HG02623 (cell line): ENCODE measurements around the gene OSBP2.

Experiments used
- ATAC-seq: cut with Tn5 transposase; IDR thresholded peaks from one replicate; pipeline ENCODE4 v1.9.1; 2021; ENCODE audit warnings: moderate library complexity; ENCODE audit not compliant: unreplicated experiment

Gene OSBP2

GRCh38 chr22:30892731-30893221 is 198.1 kb downstream of the OSBP2 start:
- no peak for ATAC-seq

GRCh38 chr22:30893434-30894370 is 199.0 kb downstream of the OSBP2 start:
- no peak for ATAC-seq

- ATAC-seq, result no peak
Observed at GRCh38 chr22:30894371-30894740, 199.7 kb downstream of the OSBP2 start.

DNA sequence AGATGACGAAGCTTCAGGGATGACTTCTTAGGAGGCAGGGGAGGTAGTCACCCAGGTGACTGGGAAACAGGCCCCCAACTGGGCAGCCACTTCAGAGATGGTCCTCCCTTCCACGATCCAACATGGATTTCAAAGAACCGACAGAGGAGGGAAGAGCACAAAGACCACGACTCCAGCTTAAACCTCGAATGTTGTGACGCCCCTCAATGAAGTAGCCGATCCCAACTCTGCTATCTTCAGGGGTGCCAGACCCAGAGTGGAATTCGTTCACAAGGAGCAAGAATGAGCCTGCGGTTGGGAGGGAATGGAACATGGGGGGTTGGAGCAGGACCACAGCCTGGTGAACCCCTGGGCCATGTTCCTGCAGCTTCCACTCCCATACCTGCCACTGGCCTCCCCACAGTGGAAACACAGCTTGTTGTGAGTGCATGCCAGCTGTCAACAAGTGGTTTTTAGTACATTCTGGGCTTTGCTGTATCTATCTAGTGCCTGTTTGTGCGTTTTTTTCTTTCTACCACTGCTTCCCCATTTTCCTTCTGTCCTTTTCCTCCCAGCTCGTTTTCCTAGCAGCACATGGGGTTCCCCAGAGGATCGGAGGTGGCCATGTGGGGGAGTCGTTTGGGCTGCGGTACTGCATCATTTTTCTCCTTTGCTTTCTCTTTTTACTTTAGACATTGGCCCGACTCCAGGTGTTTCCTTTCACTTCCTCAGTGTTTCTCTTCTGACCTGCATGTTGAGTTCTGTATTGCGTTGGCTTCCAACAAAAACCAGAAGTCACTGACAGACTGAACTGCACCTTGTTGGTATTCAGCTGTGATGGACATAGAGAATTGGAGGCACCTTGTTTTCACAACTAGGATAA is 208.1 kb downstream of the OSBP2 start:
- ATAC-seq, result no peak

DNA sequence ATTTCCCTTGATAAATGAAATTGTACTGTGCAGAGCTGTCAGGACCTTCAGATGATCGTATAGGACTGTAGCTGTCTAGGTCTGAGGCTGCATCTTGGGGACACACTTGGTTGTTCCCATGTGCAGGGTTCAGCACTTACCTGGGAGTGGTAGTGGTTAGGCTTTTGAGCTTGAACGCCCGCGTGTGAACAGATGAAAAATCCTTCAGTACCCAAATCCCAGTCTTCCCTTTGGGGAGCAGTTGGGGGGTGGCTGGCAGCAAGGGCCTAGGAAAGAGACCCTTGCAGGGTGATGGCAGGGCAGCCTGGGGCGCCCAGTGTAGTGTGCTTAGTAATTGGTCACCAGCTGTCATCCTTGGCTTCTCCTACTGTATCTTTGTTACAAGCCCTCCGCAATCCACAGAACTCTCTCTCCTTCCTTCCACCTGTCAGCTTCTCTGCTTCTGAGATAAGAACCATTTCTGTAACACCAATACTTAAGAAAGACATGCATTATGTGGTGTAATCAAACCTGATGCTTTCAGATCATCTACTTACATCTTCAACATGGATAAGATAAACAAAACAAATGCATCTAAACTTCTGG is 209.3 kb downstream of the OSBP2 start:
- no peak for ATAC-seq

- no peak for ATAC-seq
Observed at GRCh38 chr22:30905696-30906341, 211.1 kb downstream of the OSBP2 start.

DNA sequence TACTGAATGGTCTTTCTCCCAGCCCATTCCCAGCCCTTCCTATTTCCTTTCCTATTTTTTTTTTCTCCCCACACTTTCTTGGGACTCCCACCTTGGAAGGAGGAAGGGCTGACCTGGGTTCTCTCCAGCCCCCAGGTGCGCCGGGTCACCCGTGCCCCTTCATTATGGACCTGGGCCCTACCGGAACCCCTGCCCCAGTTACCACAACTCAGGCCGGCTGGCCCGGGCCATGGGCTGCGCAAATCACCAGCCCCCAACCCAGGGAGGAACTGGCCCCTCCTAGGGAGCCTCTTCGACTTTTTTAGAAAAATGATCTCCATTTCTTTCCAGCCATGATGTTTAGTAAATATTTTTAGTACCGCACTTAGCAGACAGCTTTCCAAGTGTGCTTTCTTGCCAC is 211.7 kb downstream of the OSBP2 start:
- ATAC-seq, result no peak

- no peak for ATAC-seq
Observed at GRCh38 chr22:30906946-30907345, 212.3 kb downstream of the OSBP2 start.

DNA sequence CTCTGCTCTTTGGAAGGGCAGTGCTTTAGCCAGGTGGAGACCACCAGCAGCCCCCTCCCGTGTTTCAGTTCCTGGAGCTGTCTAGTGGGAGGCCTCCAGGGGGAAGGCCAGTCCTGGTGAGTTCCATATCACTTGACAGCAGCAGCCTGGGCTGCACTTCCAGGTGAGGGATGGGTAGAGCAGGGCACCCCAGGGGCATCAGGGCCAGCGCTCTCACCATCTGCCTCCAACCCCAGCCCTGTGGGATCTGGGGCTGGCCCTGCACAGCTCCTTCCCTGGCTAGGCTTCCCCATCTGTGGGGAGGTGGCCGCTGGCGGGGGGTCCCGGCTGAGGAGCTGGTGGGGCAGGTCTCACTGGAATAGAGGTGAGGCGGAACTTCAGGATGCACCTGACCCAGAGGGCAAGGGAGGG is 213.4 kb downstream of the OSBP2 start:
- no peak for ATAC-seq

GRCh38 chr22:30909306-30909705 is 214.6 kb downstream of the OSBP2 start:
- ATAC-seq, result no peak

- no peak for ATAC-seq
Observed at GRCh38 chr22:30910358-30910757, 215.7 kb downstream of the OSBP2 start.

- no peak for ATAC-seq
Observed at GRCh38 chr22:30918761-30919160, 224.1 kb downstream of the OSBP2 start.

DNA sequence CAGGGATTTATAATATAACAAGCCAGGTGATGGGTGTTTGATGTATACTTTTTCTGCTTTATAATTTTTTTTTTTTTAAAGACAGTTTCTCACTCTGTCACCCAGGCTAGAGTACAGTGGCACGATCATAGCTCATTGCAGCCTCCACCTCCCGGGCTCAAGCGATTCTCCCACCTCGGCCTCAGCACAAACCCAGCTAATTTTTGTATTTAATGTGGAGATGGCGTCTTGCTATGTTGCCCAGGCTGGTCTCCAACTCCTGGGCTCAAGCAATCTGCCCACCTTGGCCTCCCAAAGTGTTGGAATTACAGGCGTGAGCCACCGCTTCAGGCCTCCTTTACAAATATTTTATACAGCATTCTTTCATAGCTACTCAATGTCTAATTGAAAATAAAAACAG is 225.3 kb downstream of the OSBP2 start:
- no peak for ATAC-seq

- ATAC-seq, result no peak
Observed at GRCh38 chr22:30920407-30920806, 225.7 kb downstream of the OSBP2 start.

GRCh38 chr22:30921108-30921507 is 226.4 kb downstream of the OSBP2 start:
- no peak for ATAC-seq

- ATAC-seq, result no peak
Observed at GRCh38 chr22:30922151-30922611, 227.5 kb downstream of the OSBP2 start.

GRCh38 chr22:30923168-30923900 is 228.7 kb downstream of the OSBP2 start:
- ATAC-seq, result no peak

DNA sequence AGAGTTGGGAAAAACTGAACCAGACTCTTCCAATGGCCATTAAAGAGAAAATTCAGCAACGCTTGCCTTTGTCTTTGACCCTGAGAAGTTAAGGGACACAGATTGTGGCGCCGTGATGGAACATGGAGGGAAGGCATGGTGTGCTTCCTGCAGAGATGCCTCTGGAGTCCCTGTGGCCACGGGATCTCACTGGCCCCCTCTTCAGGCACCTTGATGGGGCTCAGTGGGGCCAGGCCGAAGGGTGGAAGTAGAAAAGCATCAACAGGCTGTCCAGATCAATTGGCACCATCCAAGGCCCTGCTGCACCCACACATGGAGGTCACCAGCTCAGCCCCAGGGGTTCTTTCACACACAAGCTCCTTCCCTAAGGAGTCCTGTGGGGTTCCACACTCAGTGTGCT is 231.0 kb downstream of the OSBP2 start:
- ATAC-seq, result no peak

- no peak for ATAC-seq
Observed at GRCh38 chr22:30926706-30927105, 232.0 kb downstream of the OSBP2 start.

- no peak for ATAC-seq
Observed at GRCh38 chr22:30927806-30928205, 233.1 kb downstream of the OSBP2 start.
